NB4 (cell line): ENCODE data around the gene ZNHIT1.

Source experiments
- TF ChIP-seq, protein P1 (sequence below): IDR thresholded peaks from one replicate; pipeline ENCODE4 v1.5.1; 2012; ENCODE audit warnings: low read depth, low read length
- TF ChIP-seq, protein P2 (sequence below): IDR thresholded peaks from 2 replicates; pipeline ENCODE4 v1.6.1; 2011; ENCODE audit warnings: low read depth, low read length

DNA sequence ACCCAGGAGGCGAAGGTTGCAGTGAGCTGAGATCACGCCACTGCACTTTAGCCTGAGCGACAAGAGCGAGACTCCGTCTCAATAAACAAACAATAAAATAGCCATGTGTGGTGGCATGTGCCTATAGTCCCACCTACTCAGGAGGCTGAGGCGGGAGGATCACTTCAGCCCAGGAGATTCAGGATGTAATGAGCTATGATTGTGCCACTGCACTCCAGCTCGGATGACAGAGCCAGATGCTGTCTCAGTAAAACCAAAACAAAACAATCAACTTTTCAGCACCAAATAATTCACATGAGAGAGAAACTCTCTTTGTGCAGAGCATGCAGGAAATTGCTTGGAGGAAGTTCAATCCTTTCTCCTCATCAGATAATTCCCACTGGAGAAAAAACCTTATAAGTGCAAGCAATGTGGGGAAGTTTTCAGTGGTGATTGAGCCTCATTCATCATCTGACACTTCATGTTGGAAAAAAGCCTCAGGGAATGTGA lies 40.3 kb downstream of the ZNHIT1 start:
- TF ChIP-seq, protein P1, sequence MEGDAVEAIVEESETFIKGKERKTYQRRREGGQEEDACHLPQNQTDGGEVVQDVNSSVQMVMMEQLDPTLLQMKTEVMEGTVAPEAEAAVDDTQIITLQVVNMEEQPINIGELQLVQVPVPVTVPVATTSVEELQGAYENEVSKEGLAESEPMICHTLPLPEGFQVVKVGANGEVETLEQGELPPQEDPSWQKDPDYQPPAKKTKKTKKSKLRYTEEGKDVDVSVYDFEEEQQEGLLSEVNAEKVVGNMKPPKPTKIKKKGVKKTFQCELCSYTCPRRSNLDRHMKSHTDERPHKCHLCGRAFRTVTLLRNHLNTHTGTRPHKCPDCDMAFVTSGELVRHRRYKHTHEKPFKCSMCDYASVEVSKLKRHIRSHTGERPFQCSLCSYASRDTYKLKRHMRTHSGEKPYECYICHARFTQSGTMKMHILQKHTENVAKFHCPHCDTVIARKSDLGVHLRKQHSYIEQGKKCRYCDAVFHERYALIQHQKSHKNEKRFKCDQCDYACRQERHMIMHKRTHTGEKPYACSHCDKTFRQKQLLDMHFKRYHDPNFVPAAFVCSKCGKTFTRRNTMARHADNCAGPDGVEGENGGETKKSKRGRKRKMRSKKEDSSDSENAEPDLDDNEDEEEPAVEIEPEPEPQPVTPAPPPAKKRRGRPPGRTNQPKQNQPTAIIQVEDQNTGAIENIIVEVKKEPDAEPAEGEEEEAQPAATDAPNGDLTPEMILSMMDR, result no peak
- TF ChIP-seq, protein P2, sequence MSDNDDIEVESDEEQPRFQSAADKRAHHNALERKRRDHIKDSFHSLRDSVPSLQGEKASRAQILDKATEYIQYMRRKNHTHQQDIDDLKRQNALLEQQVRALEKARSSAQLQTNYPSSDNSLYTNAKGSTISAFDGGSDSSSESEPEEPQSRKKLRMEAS, result no peak
